ENCODE measurements around the gene ASGR2.
"Not testable (repeated sequence)": the region's sequence is repeated elsewhere in the genome, so short reads cannot be mapped to it uniquely, and the experiment has no call there.

Gene ASGR2

GRCh38 chr17:7097940-7098339 is 16.7 kb downstream of the ASGR2 start:
- no peak for DNase-seq

GRCh38 chr17:7095625-7096024 is 19.0 kb downstream of the ASGR2 start:
- no peak for DNase-seq

- DNase-seq = no peak
Observed at GRCh38 chr17:7094652-7095019, 20.0 kb downstream of the ASGR2 start.

- DNase-seq = not testable (repeated sequence)
Observed at GRCh38 chr17:7091311-7092005, 23.2 kb downstream of the ASGR2 start.

- DNase-seq = not testable (repeated sequence)
Observed at GRCh38 chr17:7089570-7089969, 25.1 kb downstream of the ASGR2 start.

- peak; percentile 64 for DNase-seq
Observed at GRCh38 chr17:7088442-7088841, 26.2 kb downstream of the ASGR2 start.

GRCh38 chr17:7084088-7084487 is 30.5 kb downstream of the ASGR2 start:
- no peak for DNase-seq

- DNase-seq = no peak
Observed at GRCh38 chr17:7083592-7083991, 31.0 kb downstream of the ASGR2 start.

GRCh38 chr17:7081341-7082062 is 33.1 kb downstream of the ASGR2 start:
- no peak for DNase-seq

GRCh38 chr17:7080456-7081041 is 34.1 kb downstream of the ASGR2 start:
- DNase-seq = no peak

GRCh38 chr17:7079581-7080455 is 34.8 kb downstream of the ASGR2 start, which contains the start of gene CLEC10A:
Gene CLEC10A, minus strand, starts transcription at chr17:7080251. Its CDS starts 1,439 bp downstream, at chr17:7078812.
- no peak for DNase-seq

GRCh38 chr17:7078711-7079110 is 35.9 kb downstream of the ASGR2 start:
- DNase-seq = no peak

- no peak for DNase-seq
Observed at GRCh38 chr17:7077911-7078546, 36.6 kb downstream of the ASGR2 start.

GRCh38 chr17:7074931-7075330 is 39.7 kb downstream of the ASGR2 start:
- DNase-seq = no peak

- no peak for DNase-seq
Observed at GRCh38 chr17:7072406-7072805, 42.2 kb downstream of the ASGR2 start.

GRCh38 chr17:7070712-7071111 is 43.9 kb downstream of the ASGR2 start:
- DNase-seq = no peak

GRCh38 chr17:7068268-7068667 is 46.4 kb downstream of the ASGR2 start:
- no peak for DNase-seq

- DNase-seq = no peak
Observed at GRCh38 chr17:7067198-7067597, 47.4 kb downstream of the ASGR2 start.

- DNase-seq = no peak
Observed at GRCh38 chr17:7064261-7064660, 50.4 kb downstream of the ASGR2 start.

- DNase-seq = no peak
Observed at GRCh38 chr17:7063518-7064094, 51.0 kb downstream of the ASGR2 start.

- peak; percentile 80 for DNase-seq
Observed at GRCh38 chr17:7060165-7060891, 54.3 kb downstream of the ASGR2 start.

Measured in DMS53 (cell line).